ENCODE data around the gene ABHD16B. TPM values are rescaled to one million over a fixed set of nuclear protein-coding genes. Genes with fewer than 3 reads are reported as not detected.

Gene ABHD16B
- total and polyA plus RNA-seq, 2 of the 13 experiments (the other 11 are each of a cell fraction or from before 2014, with no cell fraction given), result not detected

GRCh38 chr20:63881451-63882226, 20.3 kb downstream of the ABHD16B start (continued):
- no peak for TF ChIP-seq MLX (CRISPR knock-in tag; IDR thresholded peaks at IDR 0.05)
- no peak; the same call in 1 of the 2 replicates for TF ChIP-seq RXRA (CRISPR knock-in tag; IDR thresholded peaks at IDR 0.05)
- TF ChIP-seq WIZ (CRISPR knock-in tag; IDR thresholded peaks at IDR 0.05), result no peak
- TF ChIP-seq, protein P1, sequence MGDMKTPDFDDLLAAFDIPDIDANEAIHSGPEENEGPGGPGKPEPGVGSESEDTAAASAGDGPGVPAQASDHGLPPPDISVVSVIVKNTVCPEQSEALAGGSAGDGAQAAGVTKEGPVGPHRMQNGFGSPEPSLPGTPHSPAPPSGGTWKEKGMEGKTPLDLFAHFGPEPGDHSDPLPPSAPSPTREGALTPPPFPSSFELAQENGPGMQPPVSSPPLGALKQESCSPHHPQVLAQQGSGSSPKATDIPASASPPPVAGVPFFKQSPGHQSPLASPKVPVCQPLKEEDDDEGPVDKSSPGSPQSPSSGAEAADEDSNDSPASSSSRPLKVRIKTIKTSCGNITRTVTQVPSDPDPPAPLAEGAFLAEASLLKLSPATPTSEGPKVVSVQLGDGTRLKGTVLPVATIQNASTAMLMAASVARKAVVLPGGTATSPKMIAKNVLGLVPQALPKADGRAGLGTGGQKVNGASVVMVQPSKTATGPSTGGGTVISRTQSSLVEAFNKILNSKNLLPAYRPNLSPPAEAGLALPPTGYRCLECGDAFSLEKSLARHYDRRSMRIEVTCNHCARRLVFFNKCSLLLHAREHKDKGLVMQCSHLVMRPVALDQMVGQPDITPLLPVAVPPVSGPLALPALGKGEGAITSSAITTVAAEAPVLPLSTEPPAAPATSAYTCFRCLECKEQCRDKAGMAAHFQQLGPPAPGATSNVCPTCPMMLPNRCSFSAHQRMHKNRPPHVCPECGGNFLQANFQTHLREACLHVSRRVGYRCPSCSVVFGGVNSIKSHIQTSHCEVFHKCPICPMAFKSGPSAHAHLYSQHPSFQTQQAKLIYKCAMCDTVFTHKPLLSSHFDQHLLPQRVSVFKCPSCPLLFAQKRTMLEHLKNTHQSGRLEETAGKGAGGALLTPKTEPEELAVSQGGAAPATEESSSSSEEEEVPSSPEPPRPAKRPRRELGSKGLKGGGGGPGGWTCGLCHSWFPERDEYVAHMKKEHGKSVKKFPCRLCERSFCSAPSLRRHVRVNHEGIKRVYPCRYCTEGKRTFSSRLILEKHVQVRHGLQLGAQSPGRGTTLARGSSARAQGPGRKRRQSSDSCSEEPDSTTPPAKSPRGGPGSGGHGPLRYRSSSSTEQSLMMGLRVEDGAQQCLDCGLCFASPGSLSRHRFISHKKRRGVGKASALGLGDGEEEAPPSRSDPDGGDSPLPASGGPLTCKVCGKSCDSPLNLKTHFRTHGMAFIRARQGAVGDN (CRISPR knock-in tag; IDR thresholded peaks at IDR 0.05), result 0 out of 2 replicates have a peak, but pooled peaks have one; percentile 28
- no peak for TF ChIP-seq ZMYM3 (CRISPR knock-in tag; IDR thresholded peaks at IDR 0.05)
- no peak for TF ChIP-seq TBX3 (IDR thresholded peaks at IDR 0.05; ENCODE audit: borderline replicate concordance)
- TF ChIP-seq ZSCAN30 (CRISPR knock-in tag; IDR thresholded peaks at IDR 0.05), result no peak
- no peak for TF ChIP-seq ZNF780A (CRISPR knock-in tag; IDR thresholded peaks at IDR 0.05)
- TF ChIP-seq RFX3 (CRISPR knock-in tag; IDR thresholded peaks at IDR 0.05), result no peak
- TF ChIP-seq ZNF333 (CRISPR knock-in tag; IDR thresholded peaks at IDR 0.05; ENCODE audit: borderline replicate concordance), result no peak
- peak; percentile 46 for TF ChIP-seq AGO2 (optimal IDR thresholded peaks at IDR 0.05; ENCODE audit: low read depth, low read length)
- no peak for TF ChIP-seq ZNF350 (CRISPR knock-in tag; IDR thresholded peaks at IDR 0.05; ENCODE audit: borderline replicate concordance, low read depth)
- TF ChIP-seq, protein P2, sequence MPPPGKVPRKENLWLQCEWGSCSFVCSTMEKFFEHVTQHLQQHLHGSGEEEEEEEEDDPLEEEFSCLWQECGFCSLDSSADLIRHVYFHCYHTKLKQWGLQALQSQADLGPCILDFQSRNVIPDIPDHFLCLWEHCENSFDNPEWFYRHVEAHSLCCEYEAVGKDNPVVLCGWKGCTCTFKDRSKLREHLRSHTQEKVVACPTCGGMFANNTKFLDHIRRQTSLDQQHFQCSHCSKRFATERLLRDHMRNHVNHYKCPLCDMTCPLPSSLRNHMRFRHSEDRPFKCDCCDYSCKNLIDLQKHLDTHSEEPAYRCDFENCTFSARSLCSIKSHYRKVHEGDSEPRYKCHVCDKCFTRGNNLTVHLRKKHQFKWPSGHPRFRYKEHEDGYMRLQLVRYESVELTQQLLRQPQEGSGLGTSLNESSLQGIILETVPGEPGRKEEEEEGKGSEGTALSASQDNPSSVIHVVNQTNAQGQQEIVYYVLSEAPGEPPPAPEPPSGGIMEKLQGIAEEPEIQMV (CRISPR knock-in tag; IDR thresholded peaks at IDR 0.05; ENCODE audit: low read depth), result no peak
- TF ChIP-seq UBTF (CRISPR knock-in tag; IDR thresholded peaks at IDR 0.05), result no peak
- TF ChIP-seq, protein P3, sequence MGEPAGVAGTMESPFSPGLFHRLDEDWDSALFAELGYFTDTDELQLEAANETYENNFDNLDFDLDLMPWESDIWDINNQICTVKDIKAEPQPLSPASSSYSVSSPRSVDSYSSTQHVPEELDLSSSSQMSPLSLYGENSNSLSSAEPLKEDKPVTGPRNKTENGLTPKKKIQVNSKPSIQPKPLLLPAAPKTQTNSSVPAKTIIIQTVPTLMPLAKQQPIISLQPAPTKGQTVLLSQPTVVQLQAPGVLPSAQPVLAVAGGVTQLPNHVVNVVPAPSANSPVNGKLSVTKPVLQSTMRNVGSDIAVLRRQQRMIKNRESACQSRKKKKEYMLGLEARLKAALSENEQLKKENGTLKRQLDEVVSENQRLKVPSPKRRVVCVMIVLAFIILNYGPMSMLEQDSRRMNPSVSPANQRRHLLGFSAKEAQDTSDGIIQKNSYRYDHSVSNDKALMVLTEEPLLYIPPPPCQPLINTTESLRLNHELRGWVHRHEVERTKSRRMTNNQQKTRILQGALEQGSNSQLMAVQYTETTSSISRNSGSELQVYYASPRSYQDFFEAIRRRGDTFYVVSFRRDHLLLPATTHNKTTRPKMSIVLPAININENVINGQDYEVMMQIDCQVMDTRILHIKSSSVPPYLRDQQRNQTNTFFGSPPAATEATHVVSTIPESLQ (CRISPR knock-in tag; conservative IDR thresholded peaks at IDR 0.05), result no peak
- TF ChIP-seq ZNF569 (CRISPR knock-in tag; IDR thresholded peaks at IDR 0.05; ENCODE audit: borderline replicate concordance), result no peak
- TF ChIP-seq POLR2G (IDR thresholded peaks at IDR 0.05; ENCODE audit: low read depth, low read length), result no peak
- TF ChIP-seq TCF12 (IDR thresholded peaks at IDR 0.05), result no peak
- no peak for TF ChIP-seq TCF12 (CRISPR knock-in tag; IDR thresholded peaks at IDR 0.05)

All from HepG2 (cell line).